Loucy (cell line): ENCODE data around the gene ANGPTL8.

Experiments
- EZH2phosphoT487 ChIP-seq: fragments of 200-600 bp; IDR thresholded peaks from 2 replicates; pipeline ENCODE4 v1.6.1; 2018; ENCODE audit warnings: antibody characterized with exemption, mild to moderate bottlenecking, moderate library complexity, borderline replicate concordance
- TF ChIP-seq, protein P1 (sequence below): fragments of 200-600 bp; sonication (generic); conservative IDR thresholded peaks from 2 replicates; pipeline ENCODE4 v1.5.1; 2014; ENCODE audit warnings: mild to moderate bottlenecking, antibody characterized with exemption, low read length

DNA sequence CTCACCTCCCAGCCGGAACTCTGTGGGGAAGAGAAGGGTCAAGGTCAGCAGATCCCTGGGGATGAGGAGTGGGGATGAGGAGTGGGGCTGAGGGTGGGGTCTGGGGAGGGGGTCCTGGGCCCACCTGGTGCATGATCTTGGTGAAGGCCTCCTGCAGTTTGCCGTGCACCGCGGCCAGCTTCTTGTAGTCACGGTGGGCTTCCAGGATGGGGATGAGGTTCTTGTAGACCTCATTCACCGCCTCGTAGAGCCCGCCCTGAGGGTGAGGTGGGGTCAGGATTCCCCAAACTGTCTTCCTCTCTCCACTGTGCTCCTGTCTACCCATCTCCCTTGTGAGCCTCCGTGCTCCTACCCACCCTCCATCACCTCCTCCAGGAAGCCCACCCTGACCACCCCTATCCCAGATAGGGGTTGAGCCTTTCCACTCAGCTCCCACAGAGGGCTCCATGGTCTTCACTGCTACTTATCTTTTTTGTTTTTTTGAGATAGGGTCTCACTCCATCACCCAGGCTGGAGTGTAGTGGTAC is 35.3 kb upstream of the ANGPTL8 start:
- TF ChIP-seq, protein P1, sequence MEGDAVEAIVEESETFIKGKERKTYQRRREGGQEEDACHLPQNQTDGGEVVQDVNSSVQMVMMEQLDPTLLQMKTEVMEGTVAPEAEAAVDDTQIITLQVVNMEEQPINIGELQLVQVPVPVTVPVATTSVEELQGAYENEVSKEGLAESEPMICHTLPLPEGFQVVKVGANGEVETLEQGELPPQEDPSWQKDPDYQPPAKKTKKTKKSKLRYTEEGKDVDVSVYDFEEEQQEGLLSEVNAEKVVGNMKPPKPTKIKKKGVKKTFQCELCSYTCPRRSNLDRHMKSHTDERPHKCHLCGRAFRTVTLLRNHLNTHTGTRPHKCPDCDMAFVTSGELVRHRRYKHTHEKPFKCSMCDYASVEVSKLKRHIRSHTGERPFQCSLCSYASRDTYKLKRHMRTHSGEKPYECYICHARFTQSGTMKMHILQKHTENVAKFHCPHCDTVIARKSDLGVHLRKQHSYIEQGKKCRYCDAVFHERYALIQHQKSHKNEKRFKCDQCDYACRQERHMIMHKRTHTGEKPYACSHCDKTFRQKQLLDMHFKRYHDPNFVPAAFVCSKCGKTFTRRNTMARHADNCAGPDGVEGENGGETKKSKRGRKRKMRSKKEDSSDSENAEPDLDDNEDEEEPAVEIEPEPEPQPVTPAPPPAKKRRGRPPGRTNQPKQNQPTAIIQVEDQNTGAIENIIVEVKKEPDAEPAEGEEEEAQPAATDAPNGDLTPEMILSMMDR = no peak
- no peak for TF ChIP-seq EZH2phosphoT487
